ENCODE measurements around the gene SMARCC1.
A peak's percentile ranks its signal among the peaks of the same experiment; 100 is the strongest.

The SMARCC1 gene

GRCh38 chr3:47581422-47581821 lies 200.3 kb downstream of the SMARCC1 start:
- no peak for DNase-seq (ENCODE audit: low spot score)
- ATAC-seq (ENCODE audit: low read depth) = no peak
- no peak overlapping the region for H3K4me3 ChIP-seq (ENCODE audit: severe bottlenecking)
- no peak for TF ChIP-seq CTCF (IDR thresholded peaks at IDR 0.05; ENCODE audit: poor library complexity, severe bottlenecking)
- H3K36me3 ChIP-seq (ENCODE audit: low read depth) = no peaks in the 10 kb centered on the region
- H3K4me1 ChIP-seq (ENCODE audit: insufficient read depth, poor library complexity, severe bottlenecking) = no peaks in the 10 kb centered on the region
- peaks cover 2% of the 10 kb centered on the region for H3K9me3 ChIP-seq (ENCODE audit: severe bottlenecking)
- peaks cover 32% of the 10 kb centered on the region for H3K27me3 ChIP-seq (ENCODE audit: insufficient read depth, poor library complexity, severe bottlenecking)
- no peak overlapping the region for H3K27ac ChIP-seq (ENCODE audit: poor library complexity, severe bottlenecking)

- TF ChIP-seq CTCF (IDR thresholded peaks at IDR 0.05; ENCODE audit: poor library complexity, severe bottlenecking) = no peak
- DNase-seq (ENCODE audit: low spot score) (no peak), ATAC-seq (ENCODE audit: low read depth) (no peak)
- Histone ChIP-seq H3K4me1 (ENCODE audit: insufficient read depth, poor library complexity, severe bottlenecking) (no peaks in the 10 kb centered on the region), H3K9me3 (ENCODE audit: severe bottlenecking) (peaks cover 2% of the 10 kb centered on the region), H3K27ac (ENCODE audit: poor library complexity, severe bottlenecking) (no peak overlapping the region), H3K4me3 (ENCODE audit: severe bottlenecking) (no peak overlapping the region), H3K27me3 (ENCODE audit: insufficient read depth, poor library complexity, severe bottlenecking) (peaks cover 32% of the 10 kb centered on the region), H3K36me3 (ENCODE audit: low read depth) (no peaks in the 10 kb centered on the region)
These were observed 201.2 kb downstream of the SMARCC1 start for GRCh38 chr3:47580481-47580880.

- DNase-seq (ENCODE audit: low spot score) (no peak), ATAC-seq (ENCODE audit: low read depth) (no peak)
- H3K4me1 ChIP-seq (ENCODE audit: insufficient read depth, poor library complexity, severe bottlenecking) = no peaks in the 10 kb centered on the region
- no peak overlapping the region for H3K4me3 ChIP-seq (ENCODE audit: severe bottlenecking)
- peaks cover 2% of the 10 kb centered on the region for H3K9me3 ChIP-seq (ENCODE audit: severe bottlenecking)
- H3K27me3 ChIP-seq (ENCODE audit: insufficient read depth, poor library complexity, severe bottlenecking) = peaks cover 32% of the 10 kb centered on the region
- TF ChIP-seq CTCF (IDR thresholded peaks at IDR 0.05; ENCODE audit: poor library complexity, severe bottlenecking) = no peak
- no peaks in the 10 kb centered on the region for H3K36me3 ChIP-seq (ENCODE audit: low read depth)
- H3K27ac ChIP-seq (ENCODE audit: poor library complexity, severe bottlenecking) = no peak overlapping the region
These were observed 201.8 kb downstream of the SMARCC1 start for GRCh38 chr3:47579875-47580274.

- Histone ChIP-seq H3K27me3 (ENCODE audit: insufficient read depth, poor library complexity, severe bottlenecking) (peaks cover 32% of the 10 kb centered on the region), H3K36me3 (ENCODE audit: low read depth) (no peaks in the 10 kb centered on the region), H3K9me3 (ENCODE audit: severe bottlenecking) (peaks cover 2% of the 10 kb centered on the region), H3K4me3 (ENCODE audit: severe bottlenecking) (peak within 1 kb of the TSS; percentile 49), H3K4me1 (ENCODE audit: insufficient read depth, poor library complexity, severe bottlenecking) (no peaks in the 10 kb centered on the region), H3K27ac (ENCODE audit: poor library complexity, severe bottlenecking) (no peak within 1 kb of the TSS)
- no peak for TF ChIP-seq CTCF (IDR thresholded peaks at IDR 0.05; ENCODE audit: poor library complexity, severe bottlenecking)
- DNase-seq (ENCODE audit: low spot score) = no peak
- peak; percentile 13; the same call in 2 of the 3 replicates for ATAC-seq (ENCODE audit: low read depth)
These were observed 202.7 kb downstream of the SMARCC1 start, which contains the start of gene CSPG5 for GRCh38 chr3:47578691-47579632. CSPG5 (minus strand) TSS chr3:47578865; CDS start chr3:47578693, 172 bp downstream.

All from RWPE2 (cell line).